Measurements from ENCODE around the gene HNRNPDL.

DNA sequence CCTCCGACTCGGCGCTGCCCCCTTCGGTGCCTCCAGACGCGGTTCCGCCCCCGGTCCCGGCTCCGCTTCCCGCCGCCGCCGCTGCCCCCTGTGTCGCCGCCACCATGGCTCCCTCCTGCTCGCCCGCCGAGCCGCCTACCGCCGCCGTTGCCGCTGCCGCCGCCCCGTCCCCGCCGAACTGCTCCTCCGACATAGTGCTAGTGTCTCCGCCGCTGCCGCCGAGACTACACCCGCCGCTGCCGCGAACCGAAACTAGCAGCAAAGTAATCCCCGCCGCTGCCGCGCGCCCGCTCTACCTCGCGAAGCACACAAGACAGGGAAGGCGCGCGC, 56.8 kb downstream of the HNRNPDL start:
- TF ChIP-seq RCOR1 (IDR thresholded peaks at IDR 0.05; ENCODE audit: low read length) = no peak
- TF ChIP-seq, protein P1, sequence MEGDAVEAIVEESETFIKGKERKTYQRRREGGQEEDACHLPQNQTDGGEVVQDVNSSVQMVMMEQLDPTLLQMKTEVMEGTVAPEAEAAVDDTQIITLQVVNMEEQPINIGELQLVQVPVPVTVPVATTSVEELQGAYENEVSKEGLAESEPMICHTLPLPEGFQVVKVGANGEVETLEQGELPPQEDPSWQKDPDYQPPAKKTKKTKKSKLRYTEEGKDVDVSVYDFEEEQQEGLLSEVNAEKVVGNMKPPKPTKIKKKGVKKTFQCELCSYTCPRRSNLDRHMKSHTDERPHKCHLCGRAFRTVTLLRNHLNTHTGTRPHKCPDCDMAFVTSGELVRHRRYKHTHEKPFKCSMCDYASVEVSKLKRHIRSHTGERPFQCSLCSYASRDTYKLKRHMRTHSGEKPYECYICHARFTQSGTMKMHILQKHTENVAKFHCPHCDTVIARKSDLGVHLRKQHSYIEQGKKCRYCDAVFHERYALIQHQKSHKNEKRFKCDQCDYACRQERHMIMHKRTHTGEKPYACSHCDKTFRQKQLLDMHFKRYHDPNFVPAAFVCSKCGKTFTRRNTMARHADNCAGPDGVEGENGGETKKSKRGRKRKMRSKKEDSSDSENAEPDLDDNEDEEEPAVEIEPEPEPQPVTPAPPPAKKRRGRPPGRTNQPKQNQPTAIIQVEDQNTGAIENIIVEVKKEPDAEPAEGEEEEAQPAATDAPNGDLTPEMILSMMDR (IDR thresholded peaks at IDR 0.05) = no peak
- TF ChIP-seq, protein P2, sequence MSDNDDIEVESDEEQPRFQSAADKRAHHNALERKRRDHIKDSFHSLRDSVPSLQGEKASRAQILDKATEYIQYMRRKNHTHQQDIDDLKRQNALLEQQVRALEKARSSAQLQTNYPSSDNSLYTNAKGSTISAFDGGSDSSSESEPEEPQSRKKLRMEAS (IDR thresholded peaks at IDR 0.05; ENCODE audit: low read depth) = no peak
- no peak for TF ChIP-seq RXRA (IDR thresholded peaks at IDR 0.05; ENCODE audit: borderline replicate concordance, low read depth)
- TF ChIP-seq RAD21 (IDR thresholded peaks at IDR 0.05; ENCODE audit: low read length) = no peak
- no peak for TF ChIP-seq JUND (IDR thresholded peaks at IDR 0.05)
- no peak for TF ChIP-seq ELF1 (IDR thresholded peaks at IDR 0.05)
- TF ChIP-seq, protein P3, sequence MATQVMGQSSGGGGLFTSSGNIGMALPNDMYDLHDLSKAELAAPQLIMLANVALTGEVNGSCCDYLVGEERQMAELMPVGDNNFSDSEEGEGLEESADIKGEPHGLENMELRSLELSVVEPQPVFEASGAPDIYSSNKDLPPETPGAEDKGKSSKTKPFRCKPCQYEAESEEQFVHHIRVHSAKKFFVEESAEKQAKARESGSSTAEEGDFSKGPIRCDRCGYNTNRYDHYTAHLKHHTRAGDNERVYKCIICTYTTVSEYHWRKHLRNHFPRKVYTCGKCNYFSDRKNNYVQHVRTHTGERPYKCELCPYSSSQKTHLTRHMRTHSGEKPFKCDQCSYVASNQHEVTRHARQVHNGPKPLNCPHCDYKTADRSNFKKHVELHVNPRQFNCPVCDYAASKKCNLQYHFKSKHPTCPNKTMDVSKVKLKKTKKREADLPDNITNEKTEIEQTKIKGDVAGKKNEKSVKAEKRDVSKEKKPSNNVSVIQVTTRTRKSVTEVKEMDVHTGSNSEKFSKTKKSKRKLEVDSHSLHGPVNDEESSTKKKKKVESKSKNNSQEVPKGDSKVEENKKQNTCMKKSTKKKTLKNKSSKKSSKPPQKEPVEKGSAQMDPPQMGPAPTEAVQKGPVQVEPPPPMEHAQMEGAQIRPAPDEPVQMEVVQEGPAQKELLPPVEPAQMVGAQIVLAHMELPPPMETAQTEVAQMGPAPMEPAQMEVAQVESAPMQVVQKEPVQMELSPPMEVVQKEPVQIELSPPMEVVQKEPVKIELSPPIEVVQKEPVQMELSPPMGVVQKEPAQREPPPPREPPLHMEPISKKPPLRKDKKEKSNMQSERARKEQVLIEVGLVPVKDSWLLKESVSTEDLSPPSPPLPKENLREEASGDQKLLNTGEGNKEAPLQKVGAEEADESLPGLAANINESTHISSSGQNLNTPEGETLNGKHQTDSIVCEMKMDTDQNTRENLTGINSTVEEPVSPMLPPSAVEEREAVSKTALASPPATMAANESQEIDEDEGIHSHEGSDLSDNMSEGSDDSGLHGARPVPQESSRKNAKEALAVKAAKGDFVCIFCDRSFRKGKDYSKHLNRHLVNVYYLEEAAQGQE (IDR thresholded peaks at IDR 0.05; ENCODE audit: low read depth, low read length) = no peak
- no peak for TF ChIP-seq SIN3A (IDR thresholded peaks at IDR 0.05; ENCODE audit: borderline replicate concordance, low read depth, low read length)
- no peak for TF ChIP-seq EZH2phosphoT487 (IDR thresholded peaks at IDR 0.05; ENCODE audit: borderline replicate concordance, low read depth)
- TF ChIP-seq FOXM1 (IDR thresholded peaks at IDR 0.05; ENCODE audit: low read depth) = no peak

Measured in SK-N-SH (cell line).